GM12878 (cell line): Measurements from ENCODE around the gene CCDC9. TPM values are rescaled to one million over a fixed set of nuclear protein-coding genes. Genes with fewer than 3 reads are reported as not detected.
A peak's percentile ranks its signal among the peaks of the same experiment; 100 is the strongest.

Experiments used
- CHD4 ChIP-seq: fragments of 200-600 bp; sonication (generic); IDR thresholded peaks from 2 replicates; pipeline ENCODE4 v1.6.1; 2016; ENCODE audit warnings: mild to moderate bottlenecking
- EED ChIP-seq: sonication (generic); IDR thresholded peaks from 2 replicates; pipeline ENCODE4 v1.6.1; 2016; ENCODE audit warnings: antibody characterized with exemption, low read depth
- ESRRA ChIP-seq: IDR thresholded peaks from 2 replicates; pipeline ENCODE4 v1.6.1; 2012; ENCODE audit warnings: mild to moderate bottlenecking, low read length, improper control_type of control experiment
- ETV6 ChIP-seq, 2 experiments: fragments of 450-650 bp in 1 of 2; IDR thresholded peaks in 1 of 2; conservative IDR thresholded peaks in 1 of 2; 2 replicates each; pipeline ENCODE4 v1.6.1; 2014; ENCODE audit warnings: antibody characterized with exemption in 1 of 2, borderline replicate concordance in 1 of 2, low read depth in 1 of 2, mild to moderate bottlenecking in 1 of 2, moderate library complexity in 1 of 2
- EZH2 ChIP-seq: IDR thresholded peaks from 2 replicates; pipeline ENCODE4 v1.6.1; 2012; ENCODE audit warnings: low read depth, mild to moderate bottlenecking, control low read depth, inconsistent platforms, low read length, borderline replicate concordance; ENCODE audit not compliant: control insufficient read depth
- FOXK2 ChIP-seq: fragments of 450-650 bp; IDR thresholded peaks from 2 replicates; pipeline ENCODE4 v1.6.1; 2017; ENCODE audit warnings: mild to moderate bottlenecking, moderate library complexity
- FOXM1 ChIP-seq: IDR thresholded peaks from 2 replicates; pipeline ENCODE4 v1.6.1; 2012; ENCODE audit warnings: low read depth, mild to moderate bottlenecking, inconsistent platforms, low read length, moderate library complexity
- IRF3 ChIP-seq: fragments of 450-650 bp; IDR thresholded peaks from 2 replicates; pipeline ENCODE4 v1.6.1; 2014; ENCODE audit warnings: mild to moderate bottlenecking
- JUND ChIP-seq: IDR thresholded peaks from 2 replicates; pipeline ENCODE4 v1.6.1; 2012; ENCODE audit warnings: low read depth, mild to moderate bottlenecking, low read length, improper control_type of control experiment, moderate library complexity
- MEF2B ChIP-seq: fragments of 450-650 bp; IDR thresholded peaks from 2 replicates; pipeline ENCODE4 v1.6.1; 2018; ENCODE audit warnings: mild to moderate bottlenecking, moderate library complexity; ENCODE audit not compliant: partially characterized antibody, poor library complexity, severe bottlenecking
- MYC ChIP-seq: IDR thresholded peaks from 2 replicates; pipeline ENCODE4 v1.6.1; 2011; ENCODE audit warnings: mild to moderate bottlenecking, low read length, moderate library complexity, inconsistent platforms; ENCODE audit not compliant: insufficient read depth, insufficient replicate concordance, insufficient read length, severe bottlenecking
- NFXL1 ChIP-seq: fragments of 450-650 bp; IDR thresholded peaks from 2 replicates; pipeline ENCODE4 v1.6.1; 2017; ENCODE audit warnings: antibody characterized with exemption, mild to moderate bottlenecking, borderline replicate concordance
- POLR2AphosphoS5 ChIP-seq: IDR thresholded peaks from 2 replicates; pipeline ENCODE4 v1.6.1; 2011; ENCODE audit warnings: mild to moderate bottlenecking, low read length, inconsistent platforms
- PRDM15 ChIP-seq: fragments of 450-650 bp; formaldehyde crosslinking; IDR thresholded peaks from 2 replicates; pipeline ENCODE4 v1.4.0; 2020; ENCODE audit warnings: mild to moderate bottlenecking, moderate library complexity
- RUNX3 ChIP-seq: IDR thresholded peaks from 2 replicates; pipeline ENCODE4 v1.6.1; 2012; ENCODE audit warnings: low read length, inconsistent platforms
- SKIL ChIP-seq: fragments of 450-650 bp; IDR thresholded peaks from 2 replicates; pipeline ENCODE4 v1.6.1; 2017; ENCODE audit warnings: mild to moderate bottlenecking, low read depth, inconsistent platforms; ENCODE audit not compliant: poor library complexity, severe bottlenecking
- SMAD5 ChIP-seq: IDR thresholded peaks from 2 replicates; pipeline ENCODE4 v1.6.1; 2016; ENCODE audit warnings: antibody characterized with exemption, low read depth
- SMC3 ChIP-seq: IDR thresholded peaks from 2 replicates; pipeline ENCODE4 v1.6.1; 2011; ENCODE audit warnings: low read length, improper control_type of control experiment, borderline replicate concordance
- SREBF1 ChIP-seq: IDR thresholded peaks from 2 replicates; pipeline ENCODE4 v1.6.1; 2012; ENCODE audit warnings: mild to moderate bottlenecking, low read length
- TBL1XR1 ChIP-seq: IDR thresholded peaks from 2 replicates; pipeline ENCODE4 v1.6.1; 2012; ENCODE audit warnings: low read depth, low read length, improper control_type of control experiment
- YBX1 ChIP-seq: fragments of 450-650 bp; IDR thresholded peaks from 2 replicates; pipeline ENCODE4 v1.6.1; 2016; ENCODE audit warnings: antibody characterized with exemption
- ZNF24 ChIP-seq: fragments of 450-650 bp; IDR thresholded peaks from 2 replicates; pipeline ENCODE4 v1.6.1; 2017; ENCODE audit warnings: antibody characterized with exemption, mild to moderate bottlenecking
- ZNF274 ChIP-seq: IDR thresholded peaks from one replicate; pipeline ENCODE4 v1.8.0; 2011; ENCODE audit not compliant: insufficient read length, insufficient read depth
- ZNF622 ChIP-seq: fragments of 450-650 bp; IDR thresholded peaks from 2 replicates; pipeline ENCODE4 v1.6.1; 2017; ENCODE audit warnings: mild to moderate bottlenecking, inconsistent platforms
- ZSCAN29 ChIP-seq: fragments of 450-650 bp; IDR thresholded peaks from 2 replicates; pipeline ENCODE4 v1.6.1; 2017; ENCODE audit warnings: mild to moderate bottlenecking, moderate library complexity
- polyA plus RNA-seq, 11 experiments: library from polyadenylated mRNA; depleted of rRNA in 4 of 11; unstranded in 6 of 11; stranded (reverse) in 5 of 11; fragments of >200 nt; fragmentation: Nextera tagmentation in 4 of 11; fragmentation: Illumina TruSeq in 1 of 11; extraction: Ambion mirVana in 4 of 11; extraction: Trizol in 1 of 11; gene quantifications; 1 replicate in 1 of 11; 2 replicates in 10 of 11; pipeline versions ENCODE4 v1.2.1 to v1.2.3, GENCODE V29; 2011 to 2016; ENCODE audit warnings: inconsistent platforms in 2 of 11, missing spikeins in 2 of 11, low read depth in 1 of 11
- total RNA-seq, 4 experiments: library from RNA; depleted of rRNA in 3 of 4; stranded (reverse); fragments of >200 nt in 3 of 4; fragmentation: Illumina TruSeq in 1 of 4; extraction: Trizol in 1 of 4; gene quantifications; 2 replicates each; pipeline versions ENCODE4 v1.2.1 to v1.2.3, GENCODE V29; 2013 to 2021

Gene CCDC9
- total and polyA plus RNA-seq, 10 of the 15 experiments (the other 5 are each of a cell fraction or from before 2014, with no cell fraction given) = 0.18 to 17.5 (median 7.1) TPM; not detected in 1

- TF ChIP-seq IRF3 (no peak), MEF2B (no peak), SMAD5 (no peak), JUND (no peak), FOXM1 (no peak), SREBF1 (no peak), TBL1XR1 (no peak; the same call in 1 of the 2 replicates), ZSCAN29 (0 out of 2 replicates have a peak, but pooled peaks have one; percentile 13), ZNF24 (no peak), EED (no peak), ZNF274 (no peak), YBX1 (no peak), EZH2 (no peak), NFXL1 (no peak), ESRRA (no peak), POLR2AphosphoS5 (no peak), ZNF622 (no peak), RUNX3 (peak; percentile 42; the same call in 1 of the 2 replicates), SKIL (no peak), MYC (no peak), SMC3 (peak; percentile 32; the same call in 1 of the 2 replicates), FOXK2 (peak; percentile 63), PRDM15 (CRISPR knock-in tag) (no peak), ETV6 (conservative IDR thresholded peaks at IDR 0.05 in 1 of 2, IDR thresholded peaks at IDR 0.05 in 1 of 2; ENCODE audit: borderline replicate concordance in 1 of 2, low read depth in 1 of 2) (no peak), CHD4 (no peak)
Observed at GRCh38 chr19:47230054-47230920, 26.0 kb upstream of the CCDC9 start (continued).
